ENCODE results near the gene SNED1. TPM values are rescaled to one million over a fixed set of nuclear protein-coding genes. Genes with fewer than 3 reads are reported as not detected.

Gene SNED1
- polyA plus RNA-seq, 3 donors = 0.02 to 3.4 (median 0.12) TPM

DNA sequence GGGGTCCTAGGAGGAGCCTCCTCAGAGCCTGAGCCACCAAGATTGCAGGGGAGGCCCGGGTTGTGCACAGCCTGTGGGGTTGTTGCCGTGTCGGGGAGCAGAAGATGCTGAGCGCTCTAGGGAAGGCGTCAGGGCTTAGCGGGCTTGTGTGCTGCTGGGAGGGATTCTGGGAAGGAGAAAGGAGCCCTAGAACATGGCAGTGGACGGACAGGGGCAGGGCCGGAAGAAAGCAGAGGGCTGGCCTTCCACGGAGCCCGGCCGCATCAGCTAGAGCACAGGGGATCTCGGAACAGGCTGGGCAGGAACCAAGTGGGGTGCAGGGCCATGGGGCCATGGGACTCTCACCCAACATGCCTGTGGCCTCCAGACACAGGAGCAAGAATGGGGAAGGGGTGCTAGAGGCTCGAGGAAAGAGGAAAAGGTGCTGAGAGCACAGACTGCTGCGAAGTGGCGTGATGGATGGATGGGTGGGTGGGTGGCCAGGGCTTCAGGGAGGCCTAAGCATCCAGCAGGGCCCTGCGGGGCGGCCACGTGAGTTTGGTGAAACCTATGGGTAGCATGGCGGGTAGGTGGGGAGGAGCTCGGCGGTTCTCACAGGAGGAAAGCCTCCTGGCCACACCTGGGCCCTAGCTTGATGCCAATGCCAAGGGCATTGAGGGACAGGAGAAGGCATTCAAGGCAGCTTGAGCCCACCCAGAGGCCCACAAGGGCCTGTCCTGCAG lies 67.9 kb downstream of the SNED1 start:
- H3K27me3 Mint-ChIP-seq (ENCODE audit: low read depth in 3 of 3) = peaks cover 7 to 20% (median 12%) of the 10 kb centered on the region in 3 donors
- H3K9ac ChIP-seq (ENCODE audit: insufficient read depth, low read length, poor library complexity, severe bottlenecking) = no peak overlapping the region
- H3K4me1 ChIP-seq (ENCODE audit: control insufficient read depth in 1 of 2, insufficient read depth in 2 of 2, low read length in 2 of 2) = no peaks in the 10 kb centered on the region
- peak overlapping the region in 1 of 2 donors; percentile 31 for H3K4me3 Mint-ChIP-seq
- 98% methylated on average over 20 of the region's 21 CpGs for WGBS (ENCODE audit: insufficient coverage)
- H2AFZ ChIP-seq (ENCODE audit: insufficient read depth, low read depth, low read length, poor library complexity, severe bottlenecking) = no peak overlapping the region
- no peaks in the 10 kb centered on the region for H3K79me2 ChIP-seq (ENCODE audit: insufficient read depth, low read length)
- H3K36me3 ChIP-seq (replicated peaks in 1 of 2; ENCODE audit: control insufficient read depth in 1 of 2, insufficient read depth in 2 of 2, low read length in 2 of 2) = no peaks in the 10 kb centered on the region
- no peaks in the 10 kb centered on the region for H3K9me3 Mint-ChIP-seq
- no peak overlapping the region for H3K4me2 ChIP-seq (replicated peaks; ENCODE audit: extremely low read depth, low read length, poor library complexity, severe bottlenecking)
- TF ChIP-seq, protein P1, sequence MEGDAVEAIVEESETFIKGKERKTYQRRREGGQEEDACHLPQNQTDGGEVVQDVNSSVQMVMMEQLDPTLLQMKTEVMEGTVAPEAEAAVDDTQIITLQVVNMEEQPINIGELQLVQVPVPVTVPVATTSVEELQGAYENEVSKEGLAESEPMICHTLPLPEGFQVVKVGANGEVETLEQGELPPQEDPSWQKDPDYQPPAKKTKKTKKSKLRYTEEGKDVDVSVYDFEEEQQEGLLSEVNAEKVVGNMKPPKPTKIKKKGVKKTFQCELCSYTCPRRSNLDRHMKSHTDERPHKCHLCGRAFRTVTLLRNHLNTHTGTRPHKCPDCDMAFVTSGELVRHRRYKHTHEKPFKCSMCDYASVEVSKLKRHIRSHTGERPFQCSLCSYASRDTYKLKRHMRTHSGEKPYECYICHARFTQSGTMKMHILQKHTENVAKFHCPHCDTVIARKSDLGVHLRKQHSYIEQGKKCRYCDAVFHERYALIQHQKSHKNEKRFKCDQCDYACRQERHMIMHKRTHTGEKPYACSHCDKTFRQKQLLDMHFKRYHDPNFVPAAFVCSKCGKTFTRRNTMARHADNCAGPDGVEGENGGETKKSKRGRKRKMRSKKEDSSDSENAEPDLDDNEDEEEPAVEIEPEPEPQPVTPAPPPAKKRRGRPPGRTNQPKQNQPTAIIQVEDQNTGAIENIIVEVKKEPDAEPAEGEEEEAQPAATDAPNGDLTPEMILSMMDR (IDR thresholded peaks at IDR 0.05) = no peak
- no peaks in the 10 kb centered on the region for H3K27me3 ChIP-seq (ENCODE audit: control insufficient read depth in 2 of 2, insufficient read depth in 2 of 2, low read length in 2 of 2)
- intact Hi-C loops (cut with micrococcal nuclease) = no loop called here
- DNase-seq = peak in 1 of 3 donors; percentile 1
- peaks cover 3% of the 10 kb centered on the region for H3K4me1 Mint-ChIP-seq
- no peak overlapping the region for H3K4me3 ChIP-seq (replicated peaks in 1 of 3; ENCODE audit: low read depth in 2 of 3, low read length in 3 of 3)
- H3K36me3 Mint-ChIP-seq = no peaks in the 10 kb centered on the region
- no peak overlapping the region for H3K27ac ChIP-seq (ENCODE audit: low read depth in 1 of 2, low read length in 2 of 2)
- no peaks in the 10 kb centered on the region for H4K20me1 ChIP-seq (ENCODE audit: insufficient read depth, low read length)
- no peaks in the 10 kb centered on the region for H3K9me3 ChIP-seq (replicated peaks in 1 of 2; ENCODE audit: control insufficient read depth in 1 of 2, insufficient read depth in 1 of 2, low read length in 2 of 2)
- H3K27ac Mint-ChIP-seq = peak overlapping the region in 1 of 7 donors; percentile 12

DNA sequence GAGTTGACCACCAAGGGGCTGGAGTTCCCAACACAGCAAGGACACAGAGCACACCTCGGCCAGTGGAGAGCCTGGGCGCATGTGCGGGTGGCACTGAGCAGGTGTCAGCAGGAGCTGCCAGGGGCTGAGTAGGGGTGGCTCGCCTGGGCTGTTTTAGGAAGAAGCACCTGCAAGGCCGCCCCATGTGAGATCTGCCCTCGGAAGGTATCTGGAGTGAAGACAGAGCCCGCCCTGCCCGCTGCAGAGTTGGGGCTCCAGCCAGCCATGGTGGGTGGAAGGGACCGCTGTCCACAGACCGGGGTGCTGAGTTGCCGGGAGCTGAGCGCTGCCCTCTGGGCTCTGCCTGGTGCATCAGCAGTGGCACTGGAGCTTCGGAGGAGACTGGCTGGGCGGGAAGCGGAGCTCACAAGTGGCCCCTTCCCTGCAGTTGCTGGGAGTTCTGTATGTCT lies 68.5 kb downstream of the SNED1 start:
- TF ChIP-seq, protein P1 (IDR thresholded peaks at IDR 0.05) = no peak
- Histone ChIP-seq H3K36me3 (replicated peaks in 1 of 2; ENCODE audit: control insufficient read depth in 1 of 2, insufficient read depth in 2 of 2, low read length in 2 of 2) (no peaks in the 10 kb centered on the region), H3K9me3 (replicated peaks in 1 of 2; ENCODE audit: control insufficient read depth in 1 of 2, insufficient read depth in 1 of 2, low read length in 2 of 2) (no peaks in the 10 kb centered on the region), H3K27ac (ENCODE audit: low read depth in 1 of 2, low read length in 2 of 2) (no peak overlapping the region), H3K4me1 (ENCODE audit: control insufficient read depth in 1 of 2, insufficient read depth in 2 of 2, low read length in 2 of 2) (no peaks in the 10 kb centered on the region), H3K27me3 (ENCODE audit: control insufficient read depth in 2 of 2, insufficient read depth in 2 of 2, low read length in 2 of 2) (no peaks in the 10 kb centered on the region), H3K4me2 (replicated peaks; ENCODE audit: extremely low read depth, low read length, poor library complexity, severe bottlenecking) (no peak overlapping the region), H3K9ac (ENCODE audit: insufficient read depth, low read length, poor library complexity, severe bottlenecking) (no peak overlapping the region), H3K79me2 (ENCODE audit: insufficient read depth, low read length) (no peaks in the 10 kb centered on the region), H3K4me3 (replicated peaks in 1 of 3; ENCODE audit: low read depth in 2 of 3, low read length in 3 of 3) (no peak overlapping the region), H4K20me1 (ENCODE audit: insufficient read depth, low read length) (no peaks in the 10 kb centered on the region), H2AFZ (ENCODE audit: insufficient read depth, low read depth, low read length, poor library complexity, severe bottlenecking) (no peak overlapping the region)
- Mint-ChIP-seq H3K4me1 (peaks cover 3% of the 10 kb centered on the region), H3K27ac (no peak overlapping the region), H3K36me3 (no peaks in the 10 kb centered on the region), H3K4me3 (no peak overlapping the region), H3K9me3 (no peaks in the 10 kb centered on the region), H3K27me3 (ENCODE audit: low read depth in 3 of 3) (peaks cover 4 to 17% (median 12%) of the 10 kb centered on the region in 3 donors)
- 94% methylated on average over 15 of the region's 15 CpGs for whole genome bisulfite sequencing (ENCODE audit: insufficient coverage)
- DNase-seq = peak in 1 of 3 donors; percentile 1
- intact Hi-C loops (cut with micrococcal nuclease) = no loop called here

Data from CD14-positive monocyte (primary cell).